Suprapubic skin (tissue), 4 donors: Measurements from ENCODE around the gene ZNF598. TPM values are rescaled to one million over a fixed set of nuclear protein-coding genes. Genes with fewer than 3 reads are reported as not detected.
A peak's percentile ranks its signal among the peaks of the same experiment; 100 is the strongest.

Source experiments
- DNase-seq, 2 donors: peaks; one replicate each; pipeline ENCODE4 v3.0.0-alpha.2; 2019; ENCODE audit warnings: low spot score in 2 of 2
- H3K27ac ChIP-seq: fragments of 200-600 bp; sonication (generic); one replicate; pipeline ENCODE4 v1.5.1; 2019
- H3K27me3 ChIP-seq: fragments of 200-600 bp; sonication (generic); one replicate; pipeline ENCODE4 v1.5.1; 2019
- H3K36me3 ChIP-seq: fragments of 200-600 bp; sonication (generic); one replicate; pipeline ENCODE4 v1.5.1; 2019
- H3K4me1 ChIP-seq: fragments of 200-600 bp; sonication (generic); one replicate; pipeline ENCODE4 v1.5.1; 2019
- H3K4me3 ChIP-seq: fragments of 200-600 bp; sonication (generic); one replicate; pipeline ENCODE4 v1.5.1; 2019; ENCODE audit warnings: mild to moderate bottlenecking
- H3K9me3 ChIP-seq: fragments of 200-600 bp; sonication (generic); one replicate; pipeline ENCODE4 v1.5.1; 2019
- EP300 ChIP-seq: sonication (generic); formaldehyde crosslinking; IDR thresholded peaks from one replicate; pipeline ENCODE4 v1.6.1; 2017; ENCODE audit warnings: antibody characterized with exemption
- POLR2A ChIP-seq, 2 donors: fragments of 450-650 bp; IDR thresholded peaks; one replicate each; pipeline ENCODE4 v1.6.1; 2017; ENCODE audit warnings: antibody characterized with exemption in 2 of 2, mild to moderate bottlenecking in 2 of 2, moderate library complexity in 2 of 2
- POLR2AphosphoS5 ChIP-seq, 3 donors: sonication (generic); formaldehyde crosslinking; IDR thresholded peaks; one replicate each; pipeline ENCODE4 v1.6.1; 2017; ENCODE audit warnings: antibody characterized with exemption in 3 of 3
- WGBS: methylation state at CpG from one replicate; pipeline ENCODE4 v1.1.5; 2018; 5-methylcytosine and 5-hydroxymethylcytosine counted together
- total RNA-seq, 4 donors: library from RNA; depleted of rRNA; stranded (reverse); fragments of >200 nt; gene quantifications; one replicate each; pipeline ENCODE4 v1.1.0, GENCODE V29; 2016
- TF ChIP-seq, protein P1 (sequence below), 2 donors: fragments of 200-600 bp in 1 of 2; fragments of 450-650 bp in 1 of 2; sonication (generic) in 1 of 2; IDR thresholded peaks; one replicate each; pipeline ENCODE4 v1.5.1; 2016 to 2019; ENCODE audit warnings: antibody characterized with exemption in 2 of 2, mild to moderate bottlenecking in 1 of 2, moderate library complexity in 1 of 2

Gene ZNF598
- total RNA-seq, 4 donors from 2014 or later, result 69.4 to 103 (median 84.0) TPM

DNA sequence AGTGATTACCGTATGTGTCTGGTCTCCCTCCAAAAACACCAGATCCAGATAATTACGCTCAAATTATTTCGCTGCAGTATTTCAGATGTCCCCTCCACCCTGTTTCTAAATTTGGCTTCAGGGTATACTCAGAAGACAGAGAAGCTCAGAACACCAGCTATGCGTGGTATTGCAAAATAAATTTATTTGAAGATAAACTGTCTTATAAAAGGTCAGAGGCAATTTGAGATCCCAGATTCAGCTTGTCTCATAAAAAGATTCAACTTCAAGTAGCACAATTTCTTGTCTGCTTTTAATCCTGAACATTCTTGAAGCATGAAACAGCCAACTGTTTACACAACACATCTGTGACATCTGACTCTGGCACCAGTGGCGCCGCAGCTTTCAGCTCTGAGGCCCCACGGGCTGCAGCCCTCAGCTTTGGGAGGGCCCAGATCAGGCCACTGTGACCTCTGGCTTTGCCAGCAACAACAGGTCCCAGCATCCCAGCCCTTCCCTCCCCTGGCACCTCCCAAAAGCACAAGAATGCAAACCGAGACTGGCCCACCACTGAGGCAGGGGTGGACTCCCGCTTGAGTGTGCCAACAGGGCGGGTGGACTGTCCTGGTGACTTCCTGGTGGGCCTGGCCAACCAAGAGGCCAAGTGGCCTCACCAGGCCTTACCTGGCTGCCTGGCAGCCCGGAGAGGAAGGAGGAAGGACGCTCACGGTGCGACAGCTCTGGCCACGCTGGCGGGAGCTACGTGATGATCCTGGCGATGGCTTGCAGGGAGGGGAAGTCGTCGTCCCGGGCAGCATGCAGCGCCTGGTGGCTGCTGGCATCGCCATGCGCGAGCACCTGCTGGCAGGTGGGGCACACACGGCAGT lies 11.9 kb downstream of the ZNF598 start:
- Histone ChIP-seq H3K4me3 (no peak overlapping the region), H3K9me3 (no peaks in the 10 kb centered on the region), H3K4me1 (peaks cover 14% of the 10 kb centered on the region), H3K36me3 (peaks cover 59% of the 10 kb centered on the region), H3K27me3 (no peaks in the 10 kb centered on the region), H3K27ac (peak overlapping the region; percentile 63)
- WGBS, result 78% methylated on average over 26 of the region's 26 CpGs
- no peak for DNase-seq
- TF ChIP-seq EP300 (no peak), POLR2AphosphoS5 (IDR thresholded peaks at IDR 0.05) (no peak), POLR2A (IDR thresholded peaks at IDR 0.05) (no peak)
- TF ChIP-seq, protein P1, sequence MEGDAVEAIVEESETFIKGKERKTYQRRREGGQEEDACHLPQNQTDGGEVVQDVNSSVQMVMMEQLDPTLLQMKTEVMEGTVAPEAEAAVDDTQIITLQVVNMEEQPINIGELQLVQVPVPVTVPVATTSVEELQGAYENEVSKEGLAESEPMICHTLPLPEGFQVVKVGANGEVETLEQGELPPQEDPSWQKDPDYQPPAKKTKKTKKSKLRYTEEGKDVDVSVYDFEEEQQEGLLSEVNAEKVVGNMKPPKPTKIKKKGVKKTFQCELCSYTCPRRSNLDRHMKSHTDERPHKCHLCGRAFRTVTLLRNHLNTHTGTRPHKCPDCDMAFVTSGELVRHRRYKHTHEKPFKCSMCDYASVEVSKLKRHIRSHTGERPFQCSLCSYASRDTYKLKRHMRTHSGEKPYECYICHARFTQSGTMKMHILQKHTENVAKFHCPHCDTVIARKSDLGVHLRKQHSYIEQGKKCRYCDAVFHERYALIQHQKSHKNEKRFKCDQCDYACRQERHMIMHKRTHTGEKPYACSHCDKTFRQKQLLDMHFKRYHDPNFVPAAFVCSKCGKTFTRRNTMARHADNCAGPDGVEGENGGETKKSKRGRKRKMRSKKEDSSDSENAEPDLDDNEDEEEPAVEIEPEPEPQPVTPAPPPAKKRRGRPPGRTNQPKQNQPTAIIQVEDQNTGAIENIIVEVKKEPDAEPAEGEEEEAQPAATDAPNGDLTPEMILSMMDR (IDR thresholded peaks at IDR 0.05), result no peak

DNA sequence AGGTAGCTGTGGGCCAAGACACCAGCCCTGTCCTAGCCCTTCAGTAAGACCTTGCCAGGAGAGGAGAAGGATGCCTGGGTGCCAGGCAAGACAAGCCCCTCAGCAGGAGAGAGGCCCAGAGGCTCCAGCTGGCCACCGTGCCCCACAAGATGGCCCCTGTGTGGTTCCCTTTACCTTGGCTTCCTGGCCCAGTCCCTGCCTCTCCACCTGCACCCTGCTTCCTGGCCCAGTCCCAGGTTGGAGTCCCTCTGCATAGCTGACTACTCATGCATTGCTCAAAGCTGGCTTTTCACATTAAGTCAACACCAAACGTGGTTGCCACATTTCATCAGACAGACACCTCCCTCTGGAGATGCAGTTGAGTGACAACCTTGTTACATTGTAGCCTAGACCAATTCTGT lies 15.9 kb downstream of the ZNF598 start:
- TF ChIP-seq EP300 (no peak), POLR2A (IDR thresholded peaks at IDR 0.05) (no peak), POLR2AphosphoS5 (IDR thresholded peaks at IDR 0.05) (no peak)
- TF ChIP-seq, protein P1 (IDR thresholded peaks at IDR 0.05), result no peak
- no peak for DNase-seq
- Histone ChIP-seq H3K4me1 (peaks cover 49% of the 10 kb centered on the region), H3K27ac (no peak overlapping the region), H3K36me3 (peaks cover 19% of the 10 kb centered on the region), H3K4me3 (no peak overlapping the region), H3K27me3 (peaks cover 26% of the 10 kb centered on the region), H3K9me3 (no peaks in the 10 kb centered on the region)
- WGBS, result 18% methylated on average over 1 of the region's 2 CpGs

DNA sequence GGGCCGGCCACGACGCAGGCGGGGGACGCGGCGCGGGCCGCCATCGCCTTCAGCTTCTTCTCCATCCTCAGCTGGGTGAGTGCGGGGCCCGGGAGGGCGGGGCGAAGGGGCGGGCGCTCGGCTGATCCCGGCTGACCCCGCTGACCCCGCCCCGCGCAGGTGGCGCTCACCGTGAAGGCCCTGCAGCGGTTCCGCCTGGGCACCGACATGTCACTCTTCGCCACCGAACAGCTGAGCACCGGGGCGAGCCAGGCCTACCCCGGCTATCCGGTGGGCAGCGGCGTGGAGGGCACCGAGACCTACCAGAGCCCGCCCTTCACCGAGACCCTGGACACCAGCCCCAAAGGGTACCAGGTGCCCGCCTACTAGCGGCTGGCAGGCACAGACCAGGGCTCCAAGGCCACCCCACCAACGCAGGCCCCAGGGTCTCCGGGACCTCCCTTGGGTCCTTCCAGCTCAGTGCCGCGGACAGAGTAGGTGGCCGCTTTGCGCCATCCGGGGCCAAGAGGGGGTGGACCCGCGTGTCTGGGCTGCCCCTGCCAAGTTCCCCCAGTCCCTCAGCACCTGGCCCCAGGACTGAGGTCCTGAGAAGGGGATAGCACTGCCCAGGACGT lies 16.8 kb downstream of the ZNF598 start:
- 40% methylated on average over 6 of the region's 50 CpGs for WGBS
- Histone ChIP-seq H3K4me1 (peaks cover 43% of the 10 kb centered on the region), H3K27ac (no peak overlapping the region), H3K36me3 (peaks cover 9% of the 10 kb centered on the region), H3K9me3 (no peaks in the 10 kb centered on the region), H3K4me3 (no peak overlapping the region), H3K27me3 (peaks cover 28% of the 10 kb centered on the region)
- DNase-seq, result no peak
- no peak for TF ChIP-seq POLR2AphosphoS5 (IDR thresholded peaks at IDR 0.05)
- TF ChIP-seq, protein P1 (IDR thresholded peaks at IDR 0.05), result no peak
- TF ChIP-seq EP300, result no peak
- no peak for TF ChIP-seq POLR2A (IDR thresholded peaks at IDR 0.05)

DNA sequence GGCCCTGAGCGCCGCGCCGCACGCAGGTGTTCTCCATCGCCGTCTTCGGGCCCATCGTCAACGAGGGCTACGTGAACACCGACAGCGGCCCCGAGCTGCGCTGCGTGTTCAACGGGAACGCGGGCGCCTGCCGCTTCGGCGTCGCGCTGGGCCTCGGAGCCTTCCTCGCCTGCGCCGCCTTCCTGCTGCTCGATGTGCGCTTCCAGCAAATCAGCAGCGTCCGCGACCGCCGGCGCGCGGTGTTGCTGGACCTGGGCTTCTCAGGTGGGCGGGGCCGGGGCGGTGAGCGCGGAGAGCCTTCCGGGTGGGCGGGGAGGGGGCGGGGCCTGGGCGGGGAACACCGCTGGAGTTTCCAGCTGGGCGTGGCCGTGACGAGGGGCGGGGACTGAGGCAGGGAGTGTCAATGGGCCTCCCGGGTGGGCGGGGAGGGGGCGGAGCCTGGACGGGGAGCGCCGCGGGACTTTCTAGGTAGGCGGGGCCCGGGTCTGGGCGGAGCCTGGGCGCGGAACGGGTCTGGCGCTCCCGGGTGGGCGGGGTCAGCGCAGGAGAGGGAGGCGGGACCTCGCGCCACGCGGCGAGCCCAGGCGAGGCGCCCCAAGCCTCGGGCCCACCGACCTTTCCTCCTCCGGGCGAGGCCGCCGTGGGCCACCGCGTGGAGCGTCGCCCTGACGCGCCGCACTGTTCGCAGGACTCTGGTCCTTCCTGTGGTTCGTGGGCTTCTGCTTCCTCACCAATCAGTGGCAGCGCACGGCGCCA lies 17.5 kb downstream of the ZNF598 start:
- Histone ChIP-seq H3K27ac (peak overlapping the region; percentile 35), H3K36me3 (peaks cover 3% of the 10 kb centered on the region), H3K27me3 (peaks cover 28% of the 10 kb centered on the region), H3K4me1 (peaks cover 40% of the 10 kb centered on the region), H3K9me3 (no peaks in the 10 kb centered on the region), H3K4me3 (peak overlapping the region; percentile 49)
- DNase-seq, result peak; percentile 97
- TF ChIP-seq, protein P1 (IDR thresholded peaks at IDR 0.05), result no peak
- TF ChIP-seq POLR2AphosphoS5 (IDR thresholded peaks at IDR 0.05), result peak in 1 of 3 donors; percentile 39
- 8% methylated on average over 9 of the region's 96 CpGs for WGBS

DNA sequence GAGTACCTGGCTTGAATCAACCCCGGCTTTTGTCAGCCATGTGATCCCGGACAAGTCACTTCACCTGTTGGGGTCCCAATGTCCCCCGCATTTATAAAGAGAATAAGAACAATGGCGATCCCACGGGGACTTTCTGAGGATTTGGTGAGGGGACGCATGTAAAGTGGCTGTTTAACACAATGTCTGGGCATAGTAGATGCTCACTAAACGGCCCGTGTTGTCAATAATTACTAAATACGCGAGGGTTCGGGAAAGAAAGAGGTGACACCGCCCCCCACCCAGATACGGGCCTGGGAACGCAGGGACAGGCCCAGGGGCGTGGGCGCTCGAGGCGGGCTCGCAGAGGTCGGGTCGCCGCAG lies 18.1 kb downstream of the ZNF598 start:
- no peak for TF ChIP-seq POLR2AphosphoS5 (IDR thresholded peaks at IDR 0.05)
- TF ChIP-seq, protein P1 (IDR thresholded peaks at IDR 0.05), result no peak
- Histone ChIP-seq H3K4me1 (peaks cover 36% of the 10 kb centered on the region), H3K9me3 (no peaks in the 10 kb centered on the region), H3K27me3 (peaks cover 28% of the 10 kb centered on the region), H3K36me3 (peaks cover 1% of the 10 kb centered on the region), H3K27ac (peak overlapping the region; percentile 35), H3K4me3 (peak overlapping the region; percentile 49)
- 13% methylated on average over 11 of the region's 22 CpGs for WGBS
- DNase-seq, result no peak
